ENCODE measurements around the gene GGT6. TPM values are rescaled to one million over a fixed set of nuclear protein-coding genes. Genes with fewer than 3 reads are reported as not detected.

The GGT6 gene
- total RNA-seq, 4 donors from 2014 or later: 64.6 to 187 (median 134) TPM

DNA sequence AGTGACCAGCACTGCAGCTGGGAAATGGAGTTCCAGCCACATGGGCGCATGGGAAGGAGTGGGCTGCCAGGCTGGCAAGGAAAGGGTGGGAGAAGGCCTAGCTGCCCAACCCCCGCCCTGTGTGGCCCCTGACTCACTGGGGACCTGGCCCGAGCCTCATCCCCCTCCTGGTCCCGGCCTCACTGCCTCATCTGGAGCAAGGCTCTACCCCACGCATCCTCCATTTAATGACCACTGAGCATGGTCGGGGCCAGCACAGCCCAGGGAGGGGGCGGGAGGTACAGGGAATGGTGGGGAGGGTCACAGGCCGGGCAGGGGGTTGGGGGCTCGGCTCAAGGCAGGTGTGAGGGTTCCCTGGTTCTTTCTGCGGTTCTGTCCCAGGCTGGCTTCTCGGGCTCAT lies 45.6 kb downstream of the GGT6 start:
- no peak overlapping the region for H3K4me3 ChIP-seq
- TF ChIP-seq POLR2AphosphoS5 (IDR thresholded peaks at IDR 0.05) (no peak), EP300 (IDR thresholded peaks at IDR 0.05) (no peak), POLR2A (IDR thresholded peaks at IDR 0.05) (no peak)
- TF ChIP-seq, protein P1, sequence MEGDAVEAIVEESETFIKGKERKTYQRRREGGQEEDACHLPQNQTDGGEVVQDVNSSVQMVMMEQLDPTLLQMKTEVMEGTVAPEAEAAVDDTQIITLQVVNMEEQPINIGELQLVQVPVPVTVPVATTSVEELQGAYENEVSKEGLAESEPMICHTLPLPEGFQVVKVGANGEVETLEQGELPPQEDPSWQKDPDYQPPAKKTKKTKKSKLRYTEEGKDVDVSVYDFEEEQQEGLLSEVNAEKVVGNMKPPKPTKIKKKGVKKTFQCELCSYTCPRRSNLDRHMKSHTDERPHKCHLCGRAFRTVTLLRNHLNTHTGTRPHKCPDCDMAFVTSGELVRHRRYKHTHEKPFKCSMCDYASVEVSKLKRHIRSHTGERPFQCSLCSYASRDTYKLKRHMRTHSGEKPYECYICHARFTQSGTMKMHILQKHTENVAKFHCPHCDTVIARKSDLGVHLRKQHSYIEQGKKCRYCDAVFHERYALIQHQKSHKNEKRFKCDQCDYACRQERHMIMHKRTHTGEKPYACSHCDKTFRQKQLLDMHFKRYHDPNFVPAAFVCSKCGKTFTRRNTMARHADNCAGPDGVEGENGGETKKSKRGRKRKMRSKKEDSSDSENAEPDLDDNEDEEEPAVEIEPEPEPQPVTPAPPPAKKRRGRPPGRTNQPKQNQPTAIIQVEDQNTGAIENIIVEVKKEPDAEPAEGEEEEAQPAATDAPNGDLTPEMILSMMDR (IDR thresholded peaks at IDR 0.05): no peak
- H3K27ac ChIP-seq: no peak overlapping the region
- DNase-seq (ENCODE audit: low spot score in 2 of 2): no peak
- WGBS: 95% methylated on average over 7 of the region's 11 CpGs
- H3K27me3 ChIP-seq: no peaks in the 10 kb centered on the region
- peaks cover 43% of the 10 kb centered on the region for H3K4me1 ChIP-seq
- H3K36me3 ChIP-seq: no peaks in the 10 kb centered on the region
- H3K9me3 ChIP-seq: no peaks in the 10 kb centered on the region

DNA sequence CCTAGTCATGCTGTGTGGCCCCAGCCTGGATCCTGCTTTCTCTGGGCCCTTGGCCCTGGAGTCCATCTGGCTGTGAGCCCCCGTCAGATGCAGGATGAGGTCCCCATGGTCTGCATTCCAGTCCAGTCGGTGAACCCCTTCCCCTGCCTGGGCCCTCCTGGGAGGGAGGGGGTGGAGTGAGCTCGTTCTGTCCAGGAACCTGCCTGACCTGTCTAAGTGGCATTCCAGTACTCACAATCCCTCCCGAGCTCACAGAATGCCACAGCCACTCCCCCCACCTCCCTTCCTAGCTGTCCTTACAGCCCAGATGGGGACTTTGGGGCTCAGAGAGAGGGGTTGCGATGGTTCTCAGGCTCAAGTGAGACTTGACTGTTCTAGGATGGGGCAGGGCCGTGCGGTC lies 46.2 kb downstream of the GGT6 start:
- TF ChIP-seq POLR2A (IDR thresholded peaks at IDR 0.05): no peak
- TF ChIP-seq EP300 (IDR thresholded peaks at IDR 0.05): no peak
- no peaks in the 10 kb centered on the region for H3K9me3 ChIP-seq
- H3K4me1 ChIP-seq: peaks cover 46% of the 10 kb centered on the region
- H3K36me3 ChIP-seq: no peaks in the 10 kb centered on the region
- no peak overlapping the region for H3K4me3 ChIP-seq
- H3K27ac ChIP-seq: peak overlapping the region; percentile 24
- WGBS: no CpG with 5 or more reads among the region's 7 CpGs
- H3K27me3 ChIP-seq: no peaks in the 10 kb centered on the region
- DNase-seq (ENCODE audit: low spot score in 2 of 2): no peak

DNA sequence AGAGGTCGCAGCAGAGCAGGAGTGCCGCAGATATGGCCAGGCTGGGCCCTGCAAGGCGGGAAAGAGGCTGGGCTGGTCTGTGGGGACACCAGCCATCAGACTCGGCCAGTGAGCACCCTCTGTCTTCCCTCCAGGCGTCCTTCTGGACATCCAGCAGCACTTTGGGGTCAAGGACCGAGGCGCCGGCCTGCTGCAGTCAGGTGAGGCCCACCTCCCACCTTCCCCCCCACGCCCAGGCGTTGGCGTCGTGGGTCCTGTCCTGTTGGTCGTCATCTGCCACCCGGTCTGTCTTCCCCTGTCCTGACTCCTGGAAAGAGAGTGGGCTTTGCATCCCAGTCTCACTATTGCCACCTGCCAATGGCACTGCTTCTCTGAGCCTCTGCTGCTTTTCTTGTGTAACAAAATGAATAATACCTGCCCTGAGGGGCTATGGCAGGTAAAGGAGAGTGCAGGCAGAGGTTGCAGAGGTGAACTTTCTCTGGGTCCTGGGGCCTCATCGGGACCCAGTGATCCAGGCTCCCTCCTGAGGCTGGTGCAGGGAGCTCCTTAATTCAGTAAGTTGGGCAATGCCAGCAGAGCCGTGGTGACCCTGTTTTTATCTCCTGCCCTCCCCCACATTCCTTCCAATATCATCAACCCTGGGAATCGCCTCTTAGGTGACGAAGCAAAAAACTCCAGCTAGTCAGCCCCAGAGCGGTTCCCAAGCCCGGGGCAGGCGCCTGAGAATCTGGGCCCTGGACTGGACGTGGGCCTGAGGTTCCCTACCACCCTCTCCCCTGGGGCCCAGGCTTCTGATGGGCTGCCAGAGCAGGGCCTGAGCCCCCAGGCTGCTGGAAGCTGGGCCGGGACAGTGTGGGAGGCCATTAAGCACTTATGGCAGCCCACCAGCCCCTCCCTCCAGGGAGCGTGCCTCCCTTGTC lies 47.0 kb downstream of the GGT6 start:
- Histone ChIP-seq H3K4me1 (peaks cover 44% of the 10 kb centered on the region), H3K9me3 (no peaks in the 10 kb centered on the region), H3K27me3 (no peaks in the 10 kb centered on the region), H3K36me3 (no peaks in the 10 kb centered on the region), H3K4me3 (no peak overlapping the region), H3K27ac (peak overlapping the region; percentile 24)
- no peak for TF ChIP-seq POLR2A (IDR thresholded peaks at IDR 0.05)
- TF ChIP-seq, protein P1 (IDR thresholded peaks at IDR 0.05): no peak
- TF ChIP-seq EP300 (IDR thresholded peaks at IDR 0.05): no peak
- no peak for TF ChIP-seq POLR2AphosphoS5 (IDR thresholded peaks at IDR 0.05)
- DNase-seq (ENCODE audit: low spot score in 2 of 2): no peak
- WGBS: 77% methylated on average over 22 of the region's 24 CpGs

DNA sequence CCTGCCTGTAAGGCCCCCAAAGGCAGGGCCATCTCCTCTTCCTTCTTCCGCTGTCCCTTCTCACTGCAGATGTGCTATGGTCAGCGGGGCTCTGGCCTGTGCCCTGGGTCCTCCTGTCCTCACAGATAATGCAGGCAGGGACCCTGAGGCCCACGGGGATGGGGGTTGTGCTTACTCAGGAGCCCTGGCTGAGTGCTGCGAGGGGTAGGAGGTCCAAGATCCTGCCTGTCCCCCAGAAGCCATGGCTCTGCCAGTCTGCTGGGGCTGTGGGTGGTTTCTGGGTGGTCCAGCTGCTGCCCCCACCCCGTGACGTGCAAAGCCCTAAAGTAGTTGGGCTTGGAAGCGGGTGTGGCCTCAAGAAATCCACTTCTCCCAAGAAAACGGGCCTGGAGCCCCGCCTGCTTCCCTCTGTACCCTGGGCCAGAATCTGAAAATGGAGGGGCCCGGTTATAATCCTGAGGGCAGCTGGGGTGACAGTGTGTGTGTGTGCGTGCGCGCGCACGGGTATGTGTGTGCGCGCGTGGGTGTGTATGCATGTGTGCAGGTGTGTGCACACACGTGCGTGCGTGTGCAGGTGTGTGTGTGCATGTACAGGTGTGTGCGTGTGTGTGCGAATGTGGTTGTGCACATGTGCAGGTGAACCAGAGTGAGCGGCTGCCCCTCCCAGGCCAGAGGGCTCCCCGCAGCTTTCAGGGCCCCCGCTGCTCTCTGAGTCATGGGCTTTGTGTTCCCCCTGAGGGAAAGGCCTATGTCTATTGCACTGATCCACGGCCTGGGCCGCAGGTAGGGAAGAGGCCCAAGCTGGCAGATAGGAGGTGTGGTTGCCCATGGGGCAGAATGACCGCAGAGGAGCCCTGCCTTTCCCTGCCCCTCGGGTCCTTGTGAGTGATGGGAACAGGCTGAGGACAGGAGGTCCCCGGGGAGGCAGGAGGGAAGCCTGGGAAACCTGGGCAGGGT lies 47.9 kb downstream of the GGT6 start:
- no peak for TF ChIP-seq POLR2A (IDR thresholded peaks at IDR 0.05)
- no peak for TF ChIP-seq EP300 (IDR thresholded peaks at IDR 0.05)
- TF ChIP-seq, protein P1 (IDR thresholded peaks at IDR 0.05): no peak
- no peak for TF ChIP-seq POLR2AphosphoS5 (IDR thresholded peaks at IDR 0.05)
- Histone ChIP-seq H3K27me3 (no peaks in the 10 kb centered on the region), H3K9me3 (no peaks in the 10 kb centered on the region), H3K4me1 (peaks cover 44% of the 10 kb centered on the region), H3K27ac (no peak overlapping the region), H3K4me3 (no peak overlapping the region), H3K36me3 (no peaks in the 10 kb centered on the region)
- WGBS: 84% methylated on average over 31 of the region's 31 CpGs
- DNase-seq (ENCODE audit: low spot score in 2 of 2): no peak

DNA sequence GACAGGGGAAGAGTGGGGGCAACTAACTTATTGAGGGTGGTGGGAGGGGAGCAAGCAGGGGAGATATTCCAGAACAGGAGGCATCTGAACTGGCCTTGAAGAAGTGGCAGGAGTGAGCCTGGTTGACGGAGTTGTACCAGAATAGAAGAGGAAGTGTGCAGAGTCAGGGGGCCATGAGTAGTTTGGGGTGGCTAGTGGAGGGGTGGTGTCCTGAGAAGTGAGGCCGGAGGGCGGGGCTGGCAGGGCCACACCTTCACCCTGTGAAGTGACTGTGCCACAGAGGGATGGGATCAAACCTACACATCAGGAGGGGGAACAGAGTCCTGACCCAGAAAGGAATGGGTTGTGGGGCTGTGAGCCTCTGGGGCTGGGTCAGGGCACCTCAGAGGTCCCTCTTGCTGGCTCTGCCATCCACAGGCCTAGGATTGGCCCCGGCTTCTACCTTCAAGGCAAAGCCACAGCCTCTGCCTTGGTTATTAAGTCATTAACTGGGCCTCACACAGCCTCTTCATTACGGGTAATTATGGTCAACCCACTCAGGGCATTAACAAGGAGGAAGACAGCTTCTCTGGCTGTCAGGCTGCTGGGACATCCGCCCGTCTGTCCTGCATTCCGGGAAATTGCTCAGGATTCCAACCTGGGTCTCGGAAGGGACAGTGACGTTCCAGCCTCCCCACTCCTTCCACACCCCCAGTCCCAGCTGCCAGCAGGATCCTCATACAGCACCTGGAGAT lies 49.0 kb downstream of the GGT6 start:
- TF ChIP-seq EP300 (IDR thresholded peaks at IDR 0.05) (no peak), POLR2A (IDR thresholded peaks at IDR 0.05) (no peak), POLR2AphosphoS5 (IDR thresholded peaks at IDR 0.05) (no peak)
- TF ChIP-seq, protein P1 (IDR thresholded peaks at IDR 0.05): no peak
- H3K4me1 ChIP-seq: peaks cover 50% of the 10 kb centered on the region
- no peak for DNase-seq (ENCODE audit: low spot score in 2 of 2)
- 72% methylated on average over 9 of the region's 10 CpGs for WGBS
- no peak overlapping the region for H3K4me3 ChIP-seq
- H3K27me3 ChIP-seq: no peaks in the 10 kb centered on the region
- no peak overlapping the region for H3K27ac ChIP-seq
- H3K9me3 ChIP-seq: no peaks in the 10 kb centered on the region
- H3K36me3 ChIP-seq: no peaks in the 10 kb centered on the region
